Mesothelial cell of epicardium (in vitro differentiated cells): Measurements from ENCODE around the gene CTSA. TPM values are rescaled to one million over a fixed set of nuclear protein-coding genes. Genes with fewer than 3 reads are reported as not detected.

Experiments used
- DNase-seq, 2 experiments: peaks; one replicate each; pipeline ENCODE4 v3.0.0; 2021; ENCODE audit warnings: low spot score in 2 of 2; ENCODE audit not compliant: unreplicated experiment in 2 of 2
- H3K27ac Mint-ChIP-seq: 2 replicates; pipeline ENCODE4 v1.8.0; 2021; ENCODE audit warnings: mixed read lengths
- H3K27me3 Mint-ChIP-seq: 2 replicates; pipeline ENCODE4 v1.8.0; 2021; ENCODE audit warnings: low read depth, mixed read lengths
- H3K36me3 Mint-ChIP-seq: 2 replicates; pipeline ENCODE4 v1.8.0; 2021; ENCODE audit warnings: mixed read lengths
- H3K4me1 Mint-ChIP-seq: 2 replicates; pipeline ENCODE4 v1.8.0; 2021; ENCODE audit warnings: mixed read lengths
- H3K4me3 Mint-ChIP-seq: 2 replicates; pipeline ENCODE4 v1.8.0; 2021; ENCODE audit warnings: mild to moderate bottlenecking, moderate library complexity, mixed read lengths
- H3K9me3 Mint-ChIP-seq: 2 replicates; pipeline ENCODE4 v1.8.0; 2021; ENCODE audit warnings: mixed read lengths
- CTCF ChIP-seq: fragments of 200-600 bp; sonication (generic); IDR thresholded peaks from one replicate; pipeline ENCODE4 v1.5.0; 2021; ENCODE audit warnings: antibody characterized with exemption; ENCODE audit not compliant: unreplicated experiment
- total RNA-seq: library from RNA; stranded (reverse); gene quantifications from 3 replicates; pipeline ENCODE4 v1.2.1, GENCODE V29; 2021

The CTSA gene
- total RNA-seq, 1 donor from 2014 or later = 86.7 TPM

- no peaks in the 10 kb centered on the region for H3K9me3 Mint-ChIP-seq
- H3K36me3 Mint-ChIP-seq = peaks cover 24% of the 10 kb centered on the region
- no peak overlapping the region for H3K4me3 Mint-ChIP-seq
- TF ChIP-seq CTCF = no peak
- no peak overlapping the region for H3K27ac Mint-ChIP-seq
- no peak for DNase-seq
- H3K27me3 Mint-ChIP-seq = no peaks in the 10 kb centered on the region
- H3K4me1 Mint-ChIP-seq = no peaks in the 10 kb centered on the region
These were observed 56.2 kb downstream of the CTSA start for GRCh38 chr20:45947110-45947866.

- peaks cover 24% of the 10 kb centered on the region for H3K36me3 Mint-ChIP-seq
- TF ChIP-seq CTCF = no peak
- no peaks in the 10 kb centered on the region for H3K4me1 Mint-ChIP-seq
- H3K27me3 Mint-ChIP-seq = no peaks in the 10 kb centered on the region
- H3K4me3 Mint-ChIP-seq = no peak overlapping the region
- no peak overlapping the region for H3K27ac Mint-ChIP-seq
- DNase-seq = no peak
- H3K9me3 Mint-ChIP-seq = no peaks in the 10 kb centered on the region
These were observed 57.2 kb downstream of the CTSA start for GRCh38 chr20:45948261-45948733.

Other genes starting within 250 kb of the CTSA start
- not detected in 3 replicates for gene WFDC11, start 221.1 kb upstream of the CTSA start, total RNA-seq
- gene WFDC13, start 189.3 kb upstream of the CTSA start, total RNA-seq = not detected in 3 replicates
- not detected in 3 replicates for gene WFDC10B, start 186.3 kb upstream of the CTSA start, total RNA-seq
- not detected in 3 replicates for gene SPINT4, start 169.0 kb upstream of the CTSA start, total RNA-seq
- 0.45 TPM in 1 of 3 replicates, not detected in the others for gene WFDC3, start 99.5 kb upstream of the CTSA start, total RNA-seq
- 25.9 to 28.9 TPM (median 26.5 TPM) in 3 replicates for gene DNTTIP1, start 99.4 kb upstream of the CTSA start, total RNA-seq
- 48.1 to 50.2 TPM (median 48.3 TPM) in 3 replicates for gene UBE2C, start 78.7 kb upstream of the CTSA start, total RNA-seq
- 0.54 to 0.79 TPM in 2 of 3 replicates, not detected in the other for gene TNNC2, start 64.0 kb upstream of the CTSA start, total RNA-seq
- 15.8 to 21.0 TPM (median 17.3 TPM) in 3 replicates for gene SNX21, start 57.5 kb upstream of the CTSA start, total RNA-seq
- 19.8 to 20.9 TPM (median 20.6 TPM) in 3 replicates for gene ACOT8, start 33.9 kb upstream of the CTSA start, total RNA-seq
- gene ZSWIM3, start 33.7 kb upstream of the CTSA start, total RNA-seq = 3.7 to 4.6 TPM (median 4.4 TPM) in 3 replicates
- gene ZSWIM1, start 10.1 kb upstream of the CTSA start, total RNA-seq = 12.0 to 12.8 TPM (median 12.6 TPM) in 3 replicates
- gene SPATA25, start 3.7 kb upstream of the CTSA start, total RNA-seq = 3.2 to 4.0 TPM (median 3.4 TPM) in 3 replicates
- 7.2 to 8.3 TPM (median 8.1 TPM) in 3 replicates for gene NEURL2, start 127 bp upstream of the CTSA start, total RNA-seq
- gene PLTP, start 20.8 kb downstream of the CTSA start, total RNA-seq = 54.6 to 58.1 TPM (median 55.5 TPM) in 3 replicates
- 43.7 to 45.2 TPM (median 44.4 TPM) in 3 replicates for gene PCIF1, start 43.3 kb downstream of the CTSA start, total RNA-seq
- 31.1 to 33.5 TPM (median 31.6 TPM) in 3 replicates for gene ZNF335, start 80.9 kb downstream of the CTSA start, total RNA-seq
- gene MMP9, start 117.6 kb downstream of the CTSA start, total RNA-seq = 0.11 TPM in 1 of 3 replicates, not detected in the others
- gene SLC12A5, start 137.9 kb downstream of the CTSA start, total RNA-seq = 6.9 to 9.1 TPM (median 7.7 TPM) in 3 replicates
- gene NCOA5, start 198.6 kb downstream of the CTSA start, total RNA-seq = 37.1 to 41.2 TPM (median 40.2 TPM) in 3 replicates
- 3.8 to 5.0 TPM (median 4.3 TPM) in 3 replicates for gene CD40, start 227.0 kb downstream of the CTSA start, total RNA-seq